HG03460 (cell line): ENCODE data around the gene ZCCHC8.
"Not testable (repeated sequence)": the region's sequence is repeated elsewhere in the genome, so short reads cannot be mapped to it uniquely, and the experiment has no call there.

Source experiments
- ATAC-seq: cut with Tn5 transposase; IDR thresholded peaks from one replicate; pipeline ENCODE4 v1.9.1; 2021; ENCODE audit not compliant: unreplicated experiment

The ZCCHC8 gene

DNA sequence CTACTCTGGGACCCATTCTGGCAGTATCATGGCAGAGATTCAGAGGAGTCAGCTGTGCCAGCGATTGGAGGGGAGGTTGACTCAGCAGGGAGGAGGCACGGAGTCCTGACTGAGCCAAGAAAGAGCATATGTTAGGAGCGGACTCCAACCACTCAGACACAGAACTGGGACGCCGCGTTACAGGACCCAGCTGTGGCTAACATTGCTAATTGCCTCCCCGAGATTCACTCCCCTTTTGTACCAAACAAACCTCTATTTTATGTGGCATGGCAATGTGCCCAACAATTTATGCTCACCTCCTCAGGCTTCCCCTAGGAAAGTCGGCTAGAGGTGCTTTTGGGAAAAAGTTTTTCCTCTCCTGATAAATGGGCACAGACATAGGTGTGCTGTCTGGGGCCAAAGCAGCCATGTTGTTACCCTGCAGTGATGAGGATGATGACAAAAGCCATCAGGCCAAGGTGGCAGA, 63.0 kb downstream of the ZCCHC8 start:
- no peak for ATAC-seq

DNA sequence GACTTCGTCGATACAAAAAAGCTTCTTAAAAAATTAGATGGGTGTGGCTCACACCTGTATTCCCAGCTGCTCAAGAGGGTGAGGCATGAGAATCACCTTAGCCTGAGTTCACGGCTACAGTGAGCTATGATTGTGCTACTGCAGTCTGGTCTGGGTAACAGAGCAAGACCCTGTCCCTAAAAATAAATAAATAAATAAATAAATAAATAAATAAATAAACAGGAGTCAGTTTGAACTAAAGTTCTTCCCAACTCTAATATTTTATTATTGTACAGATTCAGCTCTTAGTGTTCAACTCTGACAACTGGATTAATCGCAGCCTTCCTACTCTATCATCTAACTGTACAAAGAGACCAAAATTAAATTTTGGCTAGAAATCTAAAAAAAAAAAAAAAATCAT, 65.5 kb downstream of the ZCCHC8 start:
- no peak for ATAC-seq

DNA sequence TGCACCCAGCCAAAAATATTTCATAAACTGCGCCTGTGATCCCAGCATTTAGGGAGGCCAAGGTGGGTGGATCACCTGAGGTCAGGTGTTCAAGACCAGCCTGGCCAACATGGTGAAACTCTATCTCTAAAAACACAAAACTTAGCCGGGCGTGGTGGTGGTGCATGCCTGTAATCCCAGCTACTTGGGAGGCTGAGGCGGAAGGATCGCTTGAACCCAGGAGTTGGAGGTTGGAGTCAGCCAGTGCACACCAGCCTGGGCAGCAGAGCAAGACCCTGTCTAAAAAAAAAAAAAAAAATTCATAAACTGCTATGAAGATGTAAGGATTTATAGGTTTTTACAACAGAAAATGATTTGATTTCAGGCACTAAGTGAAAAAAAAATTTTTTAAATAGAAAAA, 71.7 kb downstream of the ZCCHC8 start:
- ATAC-seq = not testable (repeated sequence)

DNA sequence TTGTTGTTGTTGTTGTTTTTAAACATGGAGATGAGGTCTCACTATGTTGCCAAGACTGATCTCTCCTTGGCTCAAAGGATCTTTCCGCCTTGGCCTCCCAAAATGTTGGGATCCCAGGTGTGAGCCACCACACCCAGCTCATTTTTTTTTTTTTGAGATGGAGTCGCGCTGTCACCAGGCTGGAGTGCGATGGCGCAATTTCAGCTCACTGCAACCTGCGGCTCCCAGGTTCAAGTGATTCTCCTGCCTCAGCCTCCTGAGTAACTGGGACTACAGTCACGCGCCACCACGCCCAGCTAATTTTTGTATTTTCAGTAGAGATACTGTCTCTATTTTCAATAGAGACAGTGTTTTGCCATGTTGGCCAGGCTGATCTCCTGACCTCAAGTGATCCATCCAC, 73.3 kb downstream of the ZCCHC8 start:
- no peak for ATAC-seq

DNA sequence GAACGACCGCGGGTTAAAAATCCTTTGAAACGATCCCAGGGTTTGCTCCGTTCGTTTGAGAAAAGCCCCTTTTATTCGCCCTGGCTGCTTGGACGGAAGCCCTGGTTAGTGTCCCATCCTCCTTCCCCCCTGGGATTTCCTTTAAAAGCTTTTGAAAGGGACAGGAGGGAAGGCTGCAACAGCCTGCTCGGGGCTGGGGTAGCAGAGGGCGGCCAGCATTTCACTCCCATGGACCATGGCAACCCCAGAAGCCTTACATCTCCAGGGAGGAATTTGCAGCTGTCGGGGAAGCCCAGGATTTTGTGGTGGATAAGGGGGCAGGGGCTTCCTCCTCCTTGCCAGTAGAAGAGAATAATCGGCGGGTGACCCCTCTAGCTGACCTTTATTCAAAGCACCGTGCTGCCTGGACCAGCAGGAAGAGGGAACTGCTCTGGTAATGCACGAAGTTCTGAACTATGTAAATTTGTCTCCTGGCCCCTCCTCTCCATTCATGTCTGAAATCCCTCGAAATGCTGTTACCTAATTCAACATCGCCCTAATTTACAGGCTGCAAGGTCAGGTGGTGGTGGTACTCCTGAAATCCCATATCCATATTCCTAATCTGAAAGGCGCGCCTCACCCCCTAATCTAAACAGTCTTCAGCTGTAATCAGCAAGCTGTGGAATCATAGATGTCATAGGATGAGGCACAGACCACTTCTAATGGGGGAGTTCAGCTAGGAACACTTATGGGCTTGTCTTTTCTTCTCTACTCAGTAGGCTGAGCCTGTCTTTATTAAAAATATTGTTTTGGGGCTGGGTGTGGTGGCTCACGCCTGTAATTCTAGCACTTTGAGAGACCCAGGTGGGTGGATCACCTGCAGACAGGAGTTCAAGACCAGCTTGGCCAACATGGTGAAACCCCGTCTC, 77.2 kb downstream of the ZCCHC8 start:
- no peak for ATAC-seq

DNA sequence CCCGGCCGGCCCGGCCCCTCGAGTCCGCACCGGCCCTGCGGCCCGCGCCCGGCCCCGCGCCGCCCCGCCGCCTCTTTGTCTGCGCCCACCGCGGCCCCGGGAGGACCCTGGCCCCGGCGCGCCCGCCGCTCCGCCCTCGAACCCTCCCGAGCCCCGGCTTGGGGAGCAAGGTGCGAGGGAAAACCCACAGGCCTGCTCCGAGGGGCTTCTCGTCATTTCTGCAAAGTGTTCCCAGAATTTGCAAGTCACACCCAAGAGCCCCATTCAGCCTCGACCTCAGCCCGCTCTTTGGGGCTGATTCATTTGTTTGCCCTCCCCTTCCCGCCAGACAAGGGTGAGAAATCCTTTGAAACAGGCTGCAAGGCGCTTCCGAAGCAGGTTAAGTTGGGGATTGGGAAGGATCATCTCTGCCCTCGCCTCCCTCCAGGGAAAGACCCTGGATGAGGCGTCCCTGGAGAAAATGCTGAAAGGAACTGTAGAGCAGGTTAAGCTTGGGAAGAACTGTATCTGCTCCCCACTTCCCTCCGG, 77.9 kb downstream of the ZCCHC8 start:
- no peak for ATAC-seq

DNA sequence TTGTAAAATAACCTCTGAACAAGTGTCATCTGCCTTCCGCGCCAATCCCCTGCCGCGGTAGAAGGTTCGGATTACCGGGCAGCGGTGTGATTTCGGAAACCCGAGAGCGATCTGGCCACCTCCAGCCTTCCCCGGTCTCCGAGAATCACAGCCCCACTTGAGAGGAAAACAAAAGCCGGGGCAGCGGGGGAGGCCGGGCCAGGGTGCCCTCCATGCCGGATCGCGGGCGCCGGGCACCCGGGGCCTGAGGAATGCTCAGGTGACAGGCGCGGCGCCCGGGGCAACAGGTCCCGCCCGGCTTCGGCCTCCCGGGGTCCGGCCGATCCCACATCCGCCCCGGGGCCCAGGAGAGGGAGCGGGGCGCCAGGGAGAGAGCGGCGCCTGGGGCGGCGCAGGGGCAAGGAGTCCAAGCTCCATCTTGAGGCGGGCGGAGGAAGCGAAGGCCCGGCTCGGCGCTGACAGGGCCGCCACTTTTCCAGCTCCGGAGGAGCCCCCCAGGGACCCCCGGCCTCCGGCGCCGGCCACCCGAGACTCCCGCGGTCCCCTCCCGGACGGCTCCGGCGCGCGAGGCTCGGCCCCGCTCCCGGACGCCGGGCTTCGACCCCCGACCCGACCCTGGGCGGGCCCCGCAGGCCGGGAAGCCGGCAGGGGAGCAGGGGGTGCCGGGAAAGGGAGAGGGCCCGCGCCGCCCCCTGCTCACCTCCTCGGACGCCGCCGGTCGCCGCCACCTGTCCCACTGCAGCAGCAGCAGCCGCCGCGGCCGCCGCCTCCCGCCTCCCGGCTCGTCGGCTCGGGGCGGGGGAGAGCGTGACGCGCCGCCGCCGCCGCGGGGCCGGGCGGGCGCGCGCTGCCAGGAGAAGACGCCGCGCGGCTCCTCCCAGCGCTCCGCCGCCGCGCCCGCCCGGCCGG, 78.7 kb downstream of the ZCCHC8 start, which contains the start of gene CLIP1:
Gene CLIP1 (minus strand): TSS at position 849 of the 909 bp plus-strand sequence. CDS start 42,217 bp downstream, outside the sequence.
- ATAC-seq = peak; percentile 66
